ENCODE measurements around the gene STEAP3. TPM values are rescaled to one million over a fixed set of nuclear protein-coding genes. Genes with fewer than 3 reads are reported as not detected.

The STEAP3 gene
- total RNA-seq, 1 donor from 2014 or later, result 2.1 TPM

- peaks cover 4% of the 10 kb centered on the region for H3K4me1 Mint-ChIP-seq (ENCODE audit: low read depth, unreplicated experiment)
- no peak for DNase-seq
- TF ChIP-seq CTCF (IDR thresholded peaks at IDR 0.05; ENCODE audit: partially characterized antibody, unreplicated experiment), result no peak
- H3K36me3 Mint-ChIP-seq (ENCODE audit: unreplicated experiment), result no peaks in the 10 kb centered on the region
- H3K4me3 Mint-ChIP-seq (ENCODE audit: unreplicated experiment), result no peak overlapping the region
- H3K9me3 Mint-ChIP-seq (ENCODE audit: unreplicated experiment), result peaks cover 7% of the 10 kb centered on the region
- H3K27ac Mint-ChIP-seq (ENCODE audit: unreplicated experiment), result no peak overlapping the region
- H3K27me3 Mint-ChIP-seq (ENCODE audit: unreplicated experiment), result peaks cover 6% of the 10 kb centered on the region
Measured at GRCh38 chr2:119225105-119225865, 1.7 kb downstream of the STEAP3 start.

DNA sequence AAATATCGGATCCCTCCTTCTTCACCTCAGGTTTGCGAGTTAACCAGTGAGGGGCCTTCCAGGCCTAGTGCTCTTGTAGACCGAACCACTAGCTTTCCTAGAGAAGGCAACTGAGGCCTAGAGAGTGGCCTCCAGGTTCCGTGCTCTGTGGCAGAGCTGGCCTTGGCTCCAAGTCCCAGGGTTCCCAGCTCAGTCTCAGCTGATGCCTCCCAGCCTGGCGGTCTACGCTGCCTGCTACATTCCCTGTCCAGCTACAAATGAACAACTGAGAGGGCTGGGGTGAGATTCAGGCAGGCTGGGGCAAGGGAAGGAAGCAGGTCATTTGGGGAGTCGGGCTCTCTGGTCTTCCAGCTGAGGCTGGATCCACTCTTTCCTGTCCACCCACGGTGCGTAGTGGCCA, 2.3 kb downstream of the STEAP3 start:
- DNase-seq, result no peak
- peaks cover 6% of the 10 kb centered on the region for H3K4me1 Mint-ChIP-seq (ENCODE audit: low read depth, unreplicated experiment)
- peaks cover 7% of the 10 kb centered on the region for H3K9me3 Mint-ChIP-seq (ENCODE audit: unreplicated experiment)
- no peak for TF ChIP-seq CTCF (IDR thresholded peaks at IDR 0.05; ENCODE audit: partially characterized antibody, unreplicated experiment)
- H3K36me3 Mint-ChIP-seq (ENCODE audit: unreplicated experiment), result no peaks in the 10 kb centered on the region
- no peak overlapping the region for H3K4me3 Mint-ChIP-seq (ENCODE audit: unreplicated experiment)
- H3K27ac Mint-ChIP-seq (ENCODE audit: unreplicated experiment), result no peak overlapping the region
- peaks cover 6% of the 10 kb centered on the region for H3K27me3 Mint-ChIP-seq (ENCODE audit: unreplicated experiment)

- Mint-ChIP-seq H3K4me1 (ENCODE audit: low read depth, unreplicated experiment) (peaks cover 13% of the 10 kb centered on the region), H3K4me3 (ENCODE audit: unreplicated experiment) (no peak overlapping the region), H3K36me3 (ENCODE audit: unreplicated experiment) (no peaks in the 10 kb centered on the region), H3K27me3 (ENCODE audit: unreplicated experiment) (peaks cover 2% of the 10 kb centered on the region), H3K9me3 (ENCODE audit: unreplicated experiment) (peaks cover 5% of the 10 kb centered on the region), H3K27ac (ENCODE audit: unreplicated experiment) (no peak overlapping the region)
- no peak for TF ChIP-seq CTCF (IDR thresholded peaks at IDR 0.05; ENCODE audit: partially characterized antibody, unreplicated experiment)
- no peak for DNase-seq
Measured at GRCh38 chr2:119227346-119227745, 3.7 kb downstream of the STEAP3 start.

- DNase-seq, result no peak
- H3K4me3 Mint-ChIP-seq (ENCODE audit: unreplicated experiment), result no peak overlapping the region
- H3K27ac Mint-ChIP-seq (ENCODE audit: unreplicated experiment), result no peak overlapping the region
- H3K9me3 Mint-ChIP-seq (ENCODE audit: unreplicated experiment), result peaks cover 5% of the 10 kb centered on the region
- TF ChIP-seq CTCF (IDR thresholded peaks at IDR 0.05; ENCODE audit: partially characterized antibody, unreplicated experiment), result no peak
- H3K4me1 Mint-ChIP-seq (ENCODE audit: low read depth, unreplicated experiment), result peaks cover 13% of the 10 kb centered on the region
- peaks cover 2% of the 10 kb centered on the region for H3K27me3 Mint-ChIP-seq (ENCODE audit: unreplicated experiment)
- no peaks in the 10 kb centered on the region for H3K36me3 Mint-ChIP-seq (ENCODE audit: unreplicated experiment)
Measured at GRCh38 chr2:119228136-119228535, 4.5 kb downstream of the STEAP3 start.

GRCh38 chr2:119228964-119229363, 5.3 kb downstream of the STEAP3 start:
- no peak for DNase-seq
- Mint-ChIP-seq H3K27ac (ENCODE audit: unreplicated experiment) (no peak overlapping the region), H3K27me3 (ENCODE audit: unreplicated experiment) (peaks cover 8% of the 10 kb centered on the region), H3K9me3 (ENCODE audit: unreplicated experiment) (peaks cover 5% of the 10 kb centered on the region), H3K36me3 (ENCODE audit: unreplicated experiment) (no peaks in the 10 kb centered on the region), H3K4me3 (ENCODE audit: unreplicated experiment) (no peak overlapping the region), H3K4me1 (ENCODE audit: low read depth, unreplicated experiment) (peaks cover 17% of the 10 kb centered on the region)
- no peak for TF ChIP-seq CTCF (IDR thresholded peaks at IDR 0.05; ENCODE audit: partially characterized antibody, unreplicated experiment)
